Neural progenitor cell (in vitro differentiated cells): ENCODE results near the gene PTX3. TPM values are rescaled to one million over a fixed set of nuclear protein-coding genes. Genes with fewer than 3 reads are reported as not detected.

Experiments
- DNase-seq: peaks from one replicate; pipeline ENCODE4 v3.0.0-alpha.2; 2016; ENCODE audit warnings: low spot score
- H2AFZ ChIP-seq: fragments of 200-600 bp; sonication (generic); replicated peaks from 2 replicates; pipeline ENCODE4 v1.6.1; 2016; ENCODE audit warnings: antibody characterized with exemption
- H3F3A ChIP-seq: fragments of 200-600 bp; sonication (generic); 2 replicates; pipeline ENCODE4 v1.6.1; 2016; ENCODE audit warnings: antibody characterized with exemption, low read depth
- H3K27ac ChIP-seq: fragments of 200-600 bp; sonication (generic); 2 replicates; pipeline ENCODE4 v1.5.1; 2016; ENCODE audit warnings: mild to moderate bottlenecking
- H3K27me3 ChIP-seq: fragments of 200-600 bp; sonication (generic); 2 replicates; pipeline ENCODE4 v1.6.1; 2016; ENCODE audit warnings: mild to moderate bottlenecking, moderate library complexity
- H3K36me3 ChIP-seq: fragments of 200-600 bp; sonication (generic); 2 replicates; pipeline ENCODE4 v1.5.1; 2016
- H3K4me1 ChIP-seq: fragments of 200-600 bp; sonication (generic); 2 replicates; pipeline ENCODE4 v1.6.1; 2016; ENCODE audit warnings: mixed run types
- H3K4me2 ChIP-seq: fragments of 200-600 bp; sonication (generic); 2 replicates; pipeline ENCODE4 v1.6.1; 2016
- H3K4me3 ChIP-seq: fragments of 200-600 bp; sonication (generic); 2 replicates; pipeline ENCODE4 v1.5.1; 2016
- H3K79me2 ChIP-seq: fragments of 200-600 bp; sonication (generic); 2 replicates; pipeline ENCODE4 v1.6.1; 2016; ENCODE audit warnings: low read depth
- H3K9ac ChIP-seq: fragments of 200-600 bp; sonication (generic); 2 replicates; pipeline ENCODE4 v1.6.1; 2016
- H3K9me3 ChIP-seq: fragments of 200-600 bp; sonication (generic); 2 replicates; pipeline ENCODE4 v1.5.1; 2016; ENCODE audit warnings: low read depth
- H4K20me1 ChIP-seq: fragments of 200-600 bp; sonication (generic); 2 replicates; pipeline ENCODE4 v1.6.1; 2016; ENCODE audit warnings: low read depth
- H3K27ac Mint-ChIP-seq: 3 replicates; pipeline ENCODE4 v1.8.0; 2021; ENCODE audit warnings: mixed read lengths
- H3K27me3 Mint-ChIP-seq: 2 replicates; pipeline ENCODE4 v1.8.0; 2022; ENCODE audit warnings: low read depth, mild to moderate bottlenecking, inconsistent platforms, moderate library complexity, mixed read lengths; ENCODE audit not compliant: insufficient read depth
- H3K36me3 Mint-ChIP-seq: 3 replicates; pipeline ENCODE4 v1.8.0; 2021; ENCODE audit warnings: mixed read lengths
- H3K4me1 Mint-ChIP-seq: 3 replicates; pipeline ENCODE4 v1.8.0; 2021; ENCODE audit warnings: mixed read lengths
- H3K4me3 Mint-ChIP-seq: 3 replicates; pipeline ENCODE4 v1.8.0; 2021; ENCODE audit warnings: mild to moderate bottlenecking, moderate library complexity, mixed read lengths
- H3K9me3 Mint-ChIP-seq: 3 replicates; pipeline ENCODE4 v1.8.0; 2020; ENCODE audit warnings: mixed read lengths
- EZH2 ChIP-seq: fragments of 200-600 bp; sonication (generic); IDR thresholded peaks from 2 replicates; pipeline ENCODE4 v1.6.1; 2017; ENCODE audit warnings: antibody characterized with exemption, mild to moderate bottlenecking, moderate library complexity
- EZH2phosphoT487 ChIP-seq: fragments of 200-600 bp; sonication (generic); IDR thresholded peaks from 2 replicates; pipeline ENCODE4 v1.6.1; 2017; ENCODE audit warnings: antibody characterized with exemption
- total RNA-seq: library from RNA; depleted of rRNA; stranded (reverse); fragments of >200 nt; gene quantifications from 2 replicates; pipeline ENCODE4 v1.2.3, GENCODE V29; 2015; ENCODE audit warnings: low replicate concordance
- TF ChIP-seq, protein P1 (sequence below): fragments of 200-600 bp; sonication (generic); IDR thresholded peaks from 2 replicates; pipeline ENCODE4 v1.5.1; 2017; ENCODE audit warnings: antibody characterized with exemption, mild to moderate bottlenecking

Gene PTX3
- total RNA-seq, 1 donor from 2014 or later: 9.0 TPM

DNA sequence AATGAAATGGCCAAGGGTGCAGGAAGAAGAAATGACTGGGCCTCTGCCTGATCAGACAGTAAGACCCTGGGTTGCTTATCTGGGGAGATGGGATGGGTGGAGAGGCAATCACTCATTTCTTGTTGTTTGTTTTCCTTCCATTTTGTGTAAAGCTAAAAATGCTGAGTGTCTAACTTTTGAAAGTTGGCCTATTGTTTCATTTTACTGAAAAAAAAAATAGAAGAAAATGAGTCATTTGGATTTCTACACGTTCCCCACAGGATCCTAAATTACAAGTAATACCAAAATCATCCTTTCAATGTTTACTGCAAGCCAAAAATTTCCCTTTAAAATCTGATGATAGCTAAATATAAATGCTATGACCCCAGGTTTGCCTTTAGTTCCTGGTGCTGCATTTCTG, 30.6 kb downstream of the PTX3 start:
- H3K27me3 ChIP-seq: no peaks in the 10 kb centered on the region
- no peak overlapping the region for H3K4me2 ChIP-seq
- H3K27ac ChIP-seq: no peak overlapping the region
- no peaks in the 10 kb centered on the region for H4K20me1 ChIP-seq
- no peak overlapping the region for H3K4me3 ChIP-seq
- Mint-ChIP-seq H3K36me3 (peaks cover 12% of the 10 kb centered on the region), H3K27ac (no peak overlapping the region), H3K27me3 (no peaks in the 10 kb centered on the region), H3K4me1 (no peaks in the 10 kb centered on the region), H3K9me3 (no peaks in the 10 kb centered on the region), H3K4me3 (no peak overlapping the region)
- no peaks in the 10 kb centered on the region for H3F3A ChIP-seq
- H3K79me2 ChIP-seq: no peaks in the 10 kb centered on the region
- H3K4me1 ChIP-seq: no peaks in the 10 kb centered on the region
- no peaks in the 10 kb centered on the region for H3K36me3 ChIP-seq
- H3K9me3 ChIP-seq: no peaks in the 10 kb centered on the region
- no peak overlapping the region for H3K9ac ChIP-seq
- no peak overlapping the region for H2AFZ ChIP-seq
- TF ChIP-seq, protein P1, sequence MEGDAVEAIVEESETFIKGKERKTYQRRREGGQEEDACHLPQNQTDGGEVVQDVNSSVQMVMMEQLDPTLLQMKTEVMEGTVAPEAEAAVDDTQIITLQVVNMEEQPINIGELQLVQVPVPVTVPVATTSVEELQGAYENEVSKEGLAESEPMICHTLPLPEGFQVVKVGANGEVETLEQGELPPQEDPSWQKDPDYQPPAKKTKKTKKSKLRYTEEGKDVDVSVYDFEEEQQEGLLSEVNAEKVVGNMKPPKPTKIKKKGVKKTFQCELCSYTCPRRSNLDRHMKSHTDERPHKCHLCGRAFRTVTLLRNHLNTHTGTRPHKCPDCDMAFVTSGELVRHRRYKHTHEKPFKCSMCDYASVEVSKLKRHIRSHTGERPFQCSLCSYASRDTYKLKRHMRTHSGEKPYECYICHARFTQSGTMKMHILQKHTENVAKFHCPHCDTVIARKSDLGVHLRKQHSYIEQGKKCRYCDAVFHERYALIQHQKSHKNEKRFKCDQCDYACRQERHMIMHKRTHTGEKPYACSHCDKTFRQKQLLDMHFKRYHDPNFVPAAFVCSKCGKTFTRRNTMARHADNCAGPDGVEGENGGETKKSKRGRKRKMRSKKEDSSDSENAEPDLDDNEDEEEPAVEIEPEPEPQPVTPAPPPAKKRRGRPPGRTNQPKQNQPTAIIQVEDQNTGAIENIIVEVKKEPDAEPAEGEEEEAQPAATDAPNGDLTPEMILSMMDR: no peak
- no peak for TF ChIP-seq EZH2phosphoT487
- no peak for TF ChIP-seq EZH2
- no peak for DNase-seq

DNA sequence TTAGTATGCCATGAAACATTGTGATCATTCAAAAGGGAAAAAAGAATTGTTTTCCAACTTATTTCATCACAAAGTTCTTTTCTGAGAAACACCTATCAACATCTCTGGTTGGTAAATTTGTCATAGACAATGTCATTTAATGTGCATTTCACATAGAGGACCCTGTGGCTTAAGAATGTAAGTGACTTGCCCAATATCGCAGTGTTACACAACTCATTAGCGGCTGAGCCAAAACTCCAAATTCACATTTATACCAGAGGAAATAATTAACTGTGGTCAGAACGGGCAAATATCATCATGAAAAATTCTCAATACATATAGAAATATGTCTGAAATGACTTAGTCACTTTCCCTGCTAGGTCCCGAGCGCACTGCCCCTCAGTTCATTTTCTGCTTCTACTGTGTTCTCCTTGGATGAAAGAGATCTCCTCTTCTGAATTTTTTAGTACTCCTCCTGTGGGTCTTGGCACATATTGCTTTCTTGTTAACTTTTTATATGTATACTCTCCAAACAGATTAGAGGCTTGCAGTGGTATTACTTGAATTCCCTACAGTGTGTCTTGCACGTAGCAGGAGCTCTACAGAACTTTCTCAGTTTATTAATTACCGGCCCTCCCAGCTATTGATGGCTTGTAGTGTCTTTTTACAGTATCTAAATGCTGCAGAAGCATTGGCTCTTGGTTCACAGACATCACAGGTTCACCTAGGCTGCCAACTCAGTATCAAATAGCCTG, 33.1 kb downstream of the PTX3 start:
- TF ChIP-seq EZH2 (no peak), EZH2phosphoT487 (no peak)
- TF ChIP-seq, protein P1: no peak
- Histone ChIP-seq H3K4me2 (no peak overlapping the region), H4K20me1 (no peaks in the 10 kb centered on the region), H3K79me2 (no peaks in the 10 kb centered on the region), H3K4me3 (no peak overlapping the region), H3K27me3 (no peaks in the 10 kb centered on the region), H3K9me3 (no peaks in the 10 kb centered on the region), H3K4me1 (no peaks in the 10 kb centered on the region), H3K36me3 (no peaks in the 10 kb centered on the region), H3F3A (no peaks in the 10 kb centered on the region), H3K9ac (no peak overlapping the region), H2AFZ (no peak overlapping the region), H3K27ac (no peak overlapping the region)
- H3K4me3 Mint-ChIP-seq: no peak overlapping the region
- H3K36me3 Mint-ChIP-seq: peaks cover 12% of the 10 kb centered on the region
- no peaks in the 10 kb centered on the region for H3K27me3 Mint-ChIP-seq
- no peaks in the 10 kb centered on the region for H3K9me3 Mint-ChIP-seq
- no peaks in the 10 kb centered on the region for H3K4me1 Mint-ChIP-seq
- H3K27ac Mint-ChIP-seq: no peak overlapping the region
- no peak for DNase-seq

DNA sequence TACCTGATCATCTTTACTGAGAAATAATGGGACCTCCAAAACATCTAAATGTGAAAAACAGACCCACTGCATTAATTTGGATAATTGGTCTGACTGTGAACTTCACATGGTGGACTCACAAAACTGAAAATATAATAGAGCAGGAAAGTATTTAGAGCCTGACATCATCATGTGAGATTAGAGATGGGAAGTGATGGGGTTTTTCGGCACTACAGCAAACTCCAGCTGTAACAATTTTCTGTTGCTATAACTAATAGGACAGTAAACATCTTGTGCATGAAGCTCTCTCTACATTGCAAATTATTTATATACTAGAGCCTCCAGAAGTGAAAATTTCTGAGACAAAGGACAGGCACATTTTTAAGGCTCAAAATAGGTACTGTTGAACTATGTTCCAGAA, 34.4 kb downstream of the PTX3 start:
- TF ChIP-seq EZH2: no peak
- TF ChIP-seq, protein P1: no peak
- no peak for TF ChIP-seq EZH2phosphoT487

More for the DNA sequence above, 34.4 kb downstream of the PTX3 start:
- Histone ChIP-seq H3K36me3 (no peaks in the 10 kb centered on the region), H3K27me3 (no peaks in the 10 kb centered on the region), H3K79me2 (no peaks in the 10 kb centered on the region), H3K4me1 (no peaks in the 10 kb centered on the region), H3K27ac (no peak overlapping the region), H2AFZ (no peak overlapping the region), H3F3A (no peaks in the 10 kb centered on the region), H3K9me3 (no peaks in the 10 kb centered on the region), H3K4me3 (no peak overlapping the region), H4K20me1 (no peaks in the 10 kb centered on the region), H3K9ac (no peak overlapping the region), H3K4me2 (no peak overlapping the region)
- H3K9me3 Mint-ChIP-seq: peaks cover under 1% of the 10 kb centered on the region
- H3K27ac Mint-ChIP-seq: no peak overlapping the region
- H3K27me3 Mint-ChIP-seq: no peaks in the 10 kb centered on the region
- H3K36me3 Mint-ChIP-seq: peaks cover 16% of the 10 kb centered on the region
- H3K4me3 Mint-ChIP-seq: no peak overlapping the region
- DNase-seq: no peak
- no peaks in the 10 kb centered on the region for H3K4me1 Mint-ChIP-seq
